Loucy (cell line): Measurements from ENCODE around the gene CPSF4.

ENCODE experiments used
- H2AFZ ChIP-seq: fragments of 200-600 bp; sonication (generic); 2 replicates; pipeline ENCODE4 v1.6.0; 2016; ENCODE audit warnings: antibody characterized with exemption, mild to moderate bottlenecking, low read length, moderate library complexity
- H3F3A ChIP-seq: fragments of 200-600 bp; 2 replicates; pipeline ENCODE4 v1.6.0; 2016; ENCODE audit warnings: antibody characterized with exemption, low read depth, mild to moderate bottlenecking
- H3K27me3 ChIP-seq: fragments of 200-600 bp; sonication (generic); 2 replicates; pipeline ENCODE4 v1.6.1; 2014; ENCODE audit warnings: low read length, mild to moderate bottlenecking; ENCODE audit not compliant: insufficient read depth, poor library complexity, severe bottlenecking
- H3K36me3 ChIP-seq: fragments of 200-600 bp; sonication (generic); 2 replicates; pipeline ENCODE4 v1.6.1; 2016; ENCODE audit warnings: low read length; ENCODE audit not compliant: insufficient read depth
- H3K4me1 ChIP-seq: fragments of 200-600 bp; sonication (generic); 2 replicates; pipeline ENCODE4 v1.5.1; 2014; ENCODE audit warnings: low read length, mild to moderate bottlenecking; ENCODE audit not compliant: insufficient read depth, poor library complexity, severe bottlenecking
- H3K4me2 ChIP-seq: fragments of 200-600 bp; sonication (generic); 2 replicates; pipeline ENCODE4 v1.6.0; 2014; ENCODE audit warnings: antibody characterized with exemption, low read length, low read depth, mild to moderate bottlenecking; ENCODE audit not compliant: poor library complexity, severe bottlenecking
- H3K4me3 ChIP-seq: fragments of 200-600 bp; sonication (generic); 2 replicates; pipeline ENCODE4 v1.5.1; 2014; ENCODE audit warnings: low read length, mild to moderate bottlenecking, mixed read lengths; ENCODE audit not compliant: poor library complexity, severe bottlenecking
- H3K79me2 ChIP-seq: fragments of 200-600 bp; sonication (generic); 2 replicates; pipeline ENCODE4 v1.6.1; 2014; ENCODE audit warnings: low read length; ENCODE audit not compliant: insufficient read depth
- H3K9ac ChIP-seq: fragments of 200-600 bp; sonication (generic); 2 replicates; pipeline ENCODE4 v1.6.0; 2014; ENCODE audit warnings: mild to moderate bottlenecking, low read depth, low read length, moderate library complexity; ENCODE audit not compliant: poor library complexity, severe bottlenecking
- H3K9me2 ChIP-seq: fragments of 200-600 bp; sonication (generic); replicated peaks from 2 replicates; pipeline ENCODE4 v1.6.1; 2016; ENCODE audit warnings: low read depth, low read length, mixed read lengths
- H3K9me3 ChIP-seq: fragments of 200-600 bp; sonication (generic); 2 replicates; pipeline ENCODE4 v1.6.1; 2014; ENCODE audit warnings: mild to moderate bottlenecking, antibody characterized with exemption, low read length, low read depth; ENCODE audit not compliant: insufficient read depth
- H4K20me1 ChIP-seq: fragments of 200-600 bp; sonication (generic); 2 replicates; pipeline ENCODE4 v1.6.0; 2014; ENCODE audit warnings: antibody characterized with exemption, low read length, mild to moderate bottlenecking; ENCODE audit not compliant: insufficient read depth, poor library complexity, severe bottlenecking
- CTCF ChIP-seq: fragments of 200-600 bp; sonication (generic); conservative IDR thresholded peaks from 2 replicates; pipeline ENCODE4 v1.5.1; 2014; ENCODE audit warnings: mild to moderate bottlenecking, antibody characterized with exemption, low read length
- EZH2phosphoT487 ChIP-seq: fragments of 200-600 bp; IDR thresholded peaks from 2 replicates; pipeline ENCODE4 v1.6.1; 2018; ENCODE audit warnings: antibody characterized with exemption, mild to moderate bottlenecking, moderate library complexity, borderline replicate concordance

CPSF4 gene

GRCh38 chr7:99433158-99433557 lies 5.6 kb upstream of the CPSF4 start:
- Histone ChIP-seq H3K27me3 (no peaks in the 10 kb centered on the region), H3K4me3 (no peak overlapping the region), H3K79me2 (peaks cover 28% of the 10 kb centered on the region), H3K9ac (no peak overlapping the region), H2AFZ (no peak overlapping the region), H3K9me3 (no peaks in the 10 kb centered on the region), H3K4me1 (peaks cover 12% of the 10 kb centered on the region), H4K20me1 (peaks cover 10% of the 10 kb centered on the region), H3F3A (no peaks in the 10 kb centered on the region), H3K9me2 (no peaks in the 10 kb centered on the region), H3K36me3 (peaks cover 16% of the 10 kb centered on the region; the same call in 1 of the 2 replicates), H3K4me2 (no peak overlapping the region)
- TF ChIP-seq EZH2phosphoT487 (no peak), CTCF (no peak)

- Histone ChIP-seq H3F3A (no peaks in the 10 kb centered on the region), H3K27me3 (no peaks in the 10 kb centered on the region), H3K79me2 (peaks cover 69% of the 10 kb centered on the region), H3K4me3 (peak overlapping the region; percentile 87), H3K4me1 (peaks cover 25% of the 10 kb centered on the region), H3K9ac (peak overlapping the region; percentile 87), H3K9me3 (no peaks in the 10 kb centered on the region), H2AFZ (peak overlapping the region; percentile 94), H3K4me2 (peak overlapping the region; percentile 77), H3K36me3 (peaks cover 7% of the 10 kb centered on the region; the same call in 1 of the 2 replicates), H4K20me1 (peaks cover 30% of the 10 kb centered on the region), H3K9me2 (no peaks in the 10 kb centered on the region)
- TF ChIP-seq EZH2phosphoT487 (no peak), CTCF (no peak)
Measured at GRCh38 chr7:99437946-99438572, 684 bp upstream of the CPSF4 start.

- Histone ChIP-seq H3K9ac (peak overlapping the region; percentile 87), H2AFZ (no peak overlapping the region), H3K9me2 (no peaks in the 10 kb centered on the region), H3K9me3 (no peaks in the 10 kb centered on the region), H3F3A (no peaks in the 10 kb centered on the region), H3K36me3 (peaks cover 9% of the 10 kb centered on the region; the same call in 1 of the 2 replicates), H3K4me3 (peak overlapping the region; percentile 87), H4K20me1 (peaks cover 30% of the 10 kb centered on the region), H3K4me1 (peaks cover 25% of the 10 kb centered on the region), H3K4me2 (peak overlapping the region; percentile 87), H3K79me2 (peaks cover 68% of the 10 kb centered on the region), H3K27me3 (no peaks in the 10 kb centered on the region)
- TF ChIP-seq EZH2phosphoT487 (no peak), CTCF (no peak)
Measured at GRCh38 chr7:99440195-99440594, 1.5 kb downstream of the CPSF4 start.
